Measurements from ENCODE around the gene TBCD.

The TBCD gene

GRCh38 chr17:82832881-82833475, 81.1 kb downstream of the TBCD start:
- no peak for DNase-seq (ENCODE audit: low read depth)

- no peak for DNase-seq (ENCODE audit: low read depth)
Observed at GRCh38 chr17:82835122-82835521, 83.3 kb downstream of the TBCD start.

- DNase-seq (ENCODE audit: low read depth) = no peak
Observed at GRCh38 chr17:82835766-82836512, 84.1 kb downstream of the TBCD start.

GRCh38 chr17:82836823-82837357, 85.0 kb downstream of the TBCD start:
- DNase-seq (ENCODE audit: low read depth) = peak; percentile 62

- no peak for DNase-seq (ENCODE audit: low read depth)
Observed at GRCh38 chr17:82837586-82838320, 85.9 kb downstream of the TBCD start.

- DNase-seq (ENCODE audit: low read depth) = peak; percentile 43
Observed at GRCh38 chr17:82838386-82839063, 86.7 kb downstream of the TBCD start.

GRCh38 chr17:82839617-82840292, 87.9 kb downstream of the TBCD start, which contains the start of gene ZNF750:
ZNF750 (minus strand) TSS chr17:82840022; CDS start chr17:82832454, 7,568 bp downstream.
- DNase-seq (ENCODE audit: low read depth) = no peak

GRCh38 chr17:82840431-82840831, 88.6 kb downstream of the TBCD start:
- no peak for DNase-seq (ENCODE audit: low read depth)

GRCh38 chr17:82841921-82842596, 90.2 kb downstream of the TBCD start:
- DNase-seq (ENCODE audit: low read depth) = no peak

GRCh38 chr17:82843904-82844680, 92.2 kb downstream of the TBCD start:
- DNase-seq (ENCODE audit: low read depth) = no peak

- DNase-seq (ENCODE audit: low read depth) = no peak
Observed at GRCh38 chr17:82844796-82845162, 92.9 kb downstream of the TBCD start.

GRCh38 chr17:82845163-82845807, 93.4 kb downstream of the TBCD start:
- peak; percentile 22 for DNase-seq (ENCODE audit: low read depth)

- DNase-seq (ENCODE audit: low read depth) = no peak
Observed at GRCh38 chr17:82846061-82846691, 94.3 kb downstream of the TBCD start.

GRCh38 chr17:82848022-82848592, 96.2 kb downstream of the TBCD start:
- DNase-seq (ENCODE audit: low read depth) = peak; percentile 30

GRCh38 chr17:82849076-82849945, 97.4 kb downstream of the TBCD start:
- no peak for DNase-seq (ENCODE audit: low read depth)

GRCh38 chr17:82851381-82851780, 99.5 kb downstream of the TBCD start:
- no peak for DNase-seq (ENCODE audit: low read depth)

- DNase-seq (ENCODE audit: low read depth) = no peak
Observed at GRCh38 chr17:82854226-82854625, 102.4 kb downstream of the TBCD start.

- no peak for DNase-seq (ENCODE audit: low read depth)
Observed at GRCh38 chr17:82856361-82856760, 104.5 kb downstream of the TBCD start.
